ENCODE measurements around the gene ZSCAN25.
"Not testable (repeated sequence)": the region's sequence is repeated elsewhere in the genome, so short reads cannot be mapped to it uniquely, and the experiment has no call there.

The ZSCAN25 gene

GRCh38 chr7:99651290-99651689 lies 34.5 kb downstream of the ZSCAN25 start:
- no peak for DNase-seq

- DNase-seq: no peak
Measured at GRCh38 chr7:99652671-99653070, 35.9 kb downstream of the ZSCAN25 start.

GRCh38 chr7:99653269-99653668 lies 36.5 kb downstream of the ZSCAN25 start:
- not testable (repeated sequence) for DNase-seq

- DNase-seq: no peak
Measured at GRCh38 chr7:99653754-99654153, 37.0 kb downstream of the ZSCAN25 start.

GRCh38 chr7:99654626-99655025 lies 37.9 kb downstream of the ZSCAN25 start:
- DNase-seq: not testable (repeated sequence)

- not testable (repeated sequence) for DNase-seq
Measured at GRCh38 chr7:99657879-99658278, 41.1 kb downstream of the ZSCAN25 start.

GRCh38 chr7:99665312-99666012 lies 48.7 kb downstream of the ZSCAN25 start:
- DNase-seq: no peak

GRCh38 chr7:99666013-99666395 lies 49.3 kb downstream of the ZSCAN25 start:
- no peak for DNase-seq

GRCh38 chr7:99667179-99667578 lies 50.4 kb downstream of the ZSCAN25 start:
- no peak for DNase-seq

- DNase-seq: no peak
Measured at GRCh38 chr7:99668541-99668940, 51.8 kb downstream of the ZSCAN25 start.

- DNase-seq: no peak
Measured at GRCh38 chr7:99669782-99670181, 53.0 kb downstream of the ZSCAN25 start.

GRCh38 chr7:99672573-99672972 lies 55.8 kb downstream of the ZSCAN25 start:
- no peak for DNase-seq

GRCh38 chr7:99674995-99675742 lies 58.4 kb downstream of the ZSCAN25 start:
- DNase-seq: no peak

- DNase-seq: no peak
Measured at GRCh38 chr7:99677013-99677647, 60.4 kb downstream of the ZSCAN25 start.

- DNase-seq: no peak
Measured at GRCh38 chr7:99677648-99678045, 60.9 kb downstream of the ZSCAN25 start.

- DNase-seq: no peak
Measured at GRCh38 chr7:99679032-99679399, 62.3 kb downstream of the ZSCAN25 start.

GRCh38 chr7:99679400-99680191 lies 62.9 kb downstream of the ZSCAN25 start, which contains the start of gene CYP3A5:
TSS of gene CYP3A5 (minus strand) at chr7:99679996. CDS start at chr7:99679896, 100 bp downstream.
- DNase-seq: no peak

Measured in central memory CD4-positive, alpha-beta T cell (primary cell).